Mesothelial cell of epicardium (in vitro differentiated cells): Measurements from ENCODE around the gene FAM170B. TPM values are rescaled to one million over a fixed set of nuclear protein-coding genes. Genes with fewer than 3 reads are reported as not detected.

Experiments used
- DNase-seq, 2 experiments: peaks; one replicate each; pipeline ENCODE4 v3.0.0; 2021; ENCODE audit warnings: low spot score in 2 of 2; ENCODE audit not compliant: unreplicated experiment in 2 of 2
- H3K27ac Mint-ChIP-seq: 2 replicates; pipeline ENCODE4 v1.8.0; 2021; ENCODE audit warnings: mixed read lengths
- H3K27me3 Mint-ChIP-seq: 2 replicates; pipeline ENCODE4 v1.8.0; 2021; ENCODE audit warnings: low read depth, mixed read lengths
- H3K36me3 Mint-ChIP-seq: 2 replicates; pipeline ENCODE4 v1.8.0; 2021; ENCODE audit warnings: mixed read lengths
- H3K4me1 Mint-ChIP-seq: 2 replicates; pipeline ENCODE4 v1.8.0; 2021; ENCODE audit warnings: mixed read lengths
- H3K4me3 Mint-ChIP-seq: 2 replicates; pipeline ENCODE4 v1.8.0; 2021; ENCODE audit warnings: mild to moderate bottlenecking, moderate library complexity, mixed read lengths
- H3K9me3 Mint-ChIP-seq: 2 replicates; pipeline ENCODE4 v1.8.0; 2021; ENCODE audit warnings: mixed read lengths
- CTCF ChIP-seq: fragments of 200-600 bp; sonication (generic); IDR thresholded peaks from one replicate; pipeline ENCODE4 v1.5.0; 2021; ENCODE audit warnings: antibody characterized with exemption; ENCODE audit not compliant: unreplicated experiment
- total RNA-seq: library from RNA; stranded (reverse); gene quantifications from 3 replicates; pipeline ENCODE4 v1.2.1, GENCODE V29; 2021

Gene FAM170B
- total RNA-seq, 1 donor from 2014 or later, result not detected

GRCh38 chr10:49116509-49117375 is 17.1 kb downstream of the FAM170B start:
- peak in 1 of 2 experiments; percentile 24 for DNase-seq
- no peaks in the 10 kb centered on the region for H3K9me3 Mint-ChIP-seq
- H3K27me3 Mint-ChIP-seq, result peaks cover 87% of the 10 kb centered on the region
- H3K27ac Mint-ChIP-seq, result no peak overlapping the region
- H3K4me3 Mint-ChIP-seq, result peak overlapping the region; percentile 48
- no peak for TF ChIP-seq CTCF
- H3K4me1 Mint-ChIP-seq, result peaks cover 2% of the 10 kb centered on the region
- no peaks in the 10 kb centered on the region for H3K36me3 Mint-ChIP-seq

GRCh38 chr10:49115796-49116508 is 17.9 kb downstream of the FAM170B start:
- Mint-ChIP-seq H3K4me1 (peaks cover 2% of the 10 kb centered on the region), H3K9me3 (no peaks in the 10 kb centered on the region), H3K4me3 (peak overlapping the region; percentile 48), H3K27me3 (peaks cover 88% of the 10 kb centered on the region), H3K36me3 (no peaks in the 10 kb centered on the region), H3K27ac (no peak overlapping the region)
- no peak for TF ChIP-seq CTCF
- DNase-seq, result peak in 1 of 2 experiments; percentile 19

GRCh38 chr10:49115015-49115795 is 18.6 kb downstream of the FAM170B start, which contains the start of gene VSTM4:
TSS of gene VSTM4 (minus strand) at chr10:49115522. CDS start at chr10:49115485, 37 bp downstream.
- Mint-ChIP-seq H3K4me3 (peak within 1 kb of the TSS; percentile 70), H3K27me3 (peaks cover 84% of the 10 kb centered on the region), H3K36me3 (no peaks in the 10 kb centered on the region), H3K27ac (peak within 1 kb of the TSS; percentile 79), H3K9me3 (no peaks in the 10 kb centered on the region), H3K4me1 (peaks cover 2% of the 10 kb centered on the region)
- DNase-seq, result peak in 1 of 2 experiments; percentile 64
- no peak for TF ChIP-seq CTCF

GRCh38 chr10:49114718-49115014 is 19.2 kb downstream of the FAM170B start:
- H3K4me3 Mint-ChIP-seq, result peak overlapping the region; percentile 70
- no peak for DNase-seq
- no peak for TF ChIP-seq CTCF
- H3K36me3 Mint-ChIP-seq, result no peaks in the 10 kb centered on the region
- peaks cover 7% of the 10 kb centered on the region for H3K4me1 Mint-ChIP-seq
- no peaks in the 10 kb centered on the region for H3K9me3 Mint-ChIP-seq
- H3K27me3 Mint-ChIP-seq, result peaks cover 79% of the 10 kb centered on the region
- peak overlapping the region; percentile 79 for H3K27ac Mint-ChIP-seq

GRCh38 chr10:49113741-49114141 is 20.1 kb downstream of the FAM170B start:
- Mint-ChIP-seq H3K27me3 (peaks cover 73% of the 10 kb centered on the region), H3K27ac (no peak overlapping the region), H3K4me3 (peak overlapping the region; percentile 4), H3K36me3 (no peaks in the 10 kb centered on the region), H3K9me3 (no peaks in the 10 kb centered on the region), H3K4me1 (peaks cover 7% of the 10 kb centered on the region)
- DNase-seq, result peak in 1 of 2 experiments; percentile 26
- no peak for TF ChIP-seq CTCF
